MM.1S (cell line): ENCODE data around the gene UBE2D4.
"Not testable (repeated sequence)": the region's sequence is repeated elsewhere in the genome, so short reads cannot be mapped to it uniquely, and the experiment has no call there.

Experiments used
- EZH2 ChIP-seq: fragments of 300-600 bp; sonication (generic); optimal IDR thresholded peaks from 2 replicates; pipeline ENCODE3; 2017; ENCODE audit warnings: low read depth, mild to moderate bottlenecking, antibody characterized with exemption, low read length, mixed read lengths
- EZH2phosphoT487 ChIP-seq: fragments of 300-600 bp; sonication (generic); IDR thresholded peaks from 2 replicates; pipeline ENCODE4 v1.6.1; 2018; ENCODE audit warnings: antibody characterized with exemption, low read length
- TF ChIP-seq, protein P1 (sequence below): fragments of 300-600 bp; sonication (generic); IDR thresholded peaks from 2 replicates; pipeline ENCODE4 v1.5.1; 2016; ENCODE audit warnings: antibody characterized with exemption, low read length, mixed read lengths

DNA sequence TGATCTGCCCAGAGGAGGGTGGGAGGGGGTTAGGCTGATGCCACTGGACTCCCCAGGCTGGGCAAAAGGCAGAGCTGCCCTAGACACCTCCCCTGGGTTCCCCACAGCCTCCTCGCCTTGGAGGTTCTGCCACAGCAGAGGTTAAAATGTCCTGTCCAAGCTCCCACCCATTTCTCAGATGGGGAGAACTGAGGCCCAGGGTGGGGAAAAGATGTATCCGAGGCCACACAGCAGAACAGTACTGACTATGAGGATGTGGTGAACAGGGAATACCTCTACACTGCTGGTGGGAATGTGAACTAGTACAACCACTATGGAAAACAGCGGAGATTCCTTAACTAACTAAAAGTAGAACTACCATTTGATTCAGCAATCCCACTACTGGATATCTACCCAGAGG lies 40.2 kb downstream of the UBE2D4 start:
- not testable (repeated sequence) for TF ChIP-seq EZH2phosphoT487, EZH2
- TF ChIP-seq, protein P1, sequence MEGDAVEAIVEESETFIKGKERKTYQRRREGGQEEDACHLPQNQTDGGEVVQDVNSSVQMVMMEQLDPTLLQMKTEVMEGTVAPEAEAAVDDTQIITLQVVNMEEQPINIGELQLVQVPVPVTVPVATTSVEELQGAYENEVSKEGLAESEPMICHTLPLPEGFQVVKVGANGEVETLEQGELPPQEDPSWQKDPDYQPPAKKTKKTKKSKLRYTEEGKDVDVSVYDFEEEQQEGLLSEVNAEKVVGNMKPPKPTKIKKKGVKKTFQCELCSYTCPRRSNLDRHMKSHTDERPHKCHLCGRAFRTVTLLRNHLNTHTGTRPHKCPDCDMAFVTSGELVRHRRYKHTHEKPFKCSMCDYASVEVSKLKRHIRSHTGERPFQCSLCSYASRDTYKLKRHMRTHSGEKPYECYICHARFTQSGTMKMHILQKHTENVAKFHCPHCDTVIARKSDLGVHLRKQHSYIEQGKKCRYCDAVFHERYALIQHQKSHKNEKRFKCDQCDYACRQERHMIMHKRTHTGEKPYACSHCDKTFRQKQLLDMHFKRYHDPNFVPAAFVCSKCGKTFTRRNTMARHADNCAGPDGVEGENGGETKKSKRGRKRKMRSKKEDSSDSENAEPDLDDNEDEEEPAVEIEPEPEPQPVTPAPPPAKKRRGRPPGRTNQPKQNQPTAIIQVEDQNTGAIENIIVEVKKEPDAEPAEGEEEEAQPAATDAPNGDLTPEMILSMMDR, result not testable (repeated sequence)
